A549 (cell line): ENCODE results near the gene RPL7A.

Experiments used
- EP300 ChIP-seq, 2 experiments: fragments of >200 bp; sonication (Bioruptor Twin); formaldehyde crosslinking; IDR thresholded peaks; 2 replicates in 1 of 2; 3 replicates in 1 of 2; pipeline ENCODE4 v1.6.1; 2016 to 2017
- POLR2A ChIP-seq: IDR thresholded peaks from 2 replicates; pipeline ENCODE4 v1.6.1; 2012; ENCODE audit warnings: mild to moderate bottlenecking, low read length

GRCh38 chr9:133394687-133395271 lies 46.8 kb downstream of the RPL7A start:
- TF ChIP-seq EP300 (IDR thresholded peaks at IDR 0.05), result no peak
- TF ChIP-seq POLR2A, result no peak
